ENCODE measurements around the gene DIPK2B. TPM values are rescaled to one million over a fixed set of nuclear protein-coding genes. Genes with fewer than 3 reads are reported as not detected.

The DIPK2B gene, protein sequence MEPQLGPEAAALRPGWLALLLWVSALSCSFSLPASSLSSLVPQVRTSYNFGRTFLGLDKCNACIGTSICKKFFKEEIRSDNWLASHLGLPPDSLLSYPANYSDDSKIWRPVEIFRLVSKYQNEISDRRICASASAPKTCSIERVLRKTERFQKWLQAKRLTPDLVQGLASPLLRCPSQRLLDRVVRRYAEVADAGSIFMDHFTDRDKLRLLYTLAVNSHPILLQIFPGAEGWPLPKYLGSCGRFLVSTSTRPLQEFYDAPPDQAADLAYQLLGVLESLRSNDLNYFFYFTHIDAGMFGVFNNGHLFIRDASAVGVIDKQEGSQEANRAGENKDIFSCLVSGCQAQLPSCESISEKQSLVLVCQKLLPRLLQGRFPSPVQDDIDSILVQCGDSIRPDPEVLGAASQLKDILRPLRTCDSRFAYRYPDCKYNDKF
- total RNA-seq (18.3 TPM), polyA plus RNA-seq (12.8 TPM)

DNA sequence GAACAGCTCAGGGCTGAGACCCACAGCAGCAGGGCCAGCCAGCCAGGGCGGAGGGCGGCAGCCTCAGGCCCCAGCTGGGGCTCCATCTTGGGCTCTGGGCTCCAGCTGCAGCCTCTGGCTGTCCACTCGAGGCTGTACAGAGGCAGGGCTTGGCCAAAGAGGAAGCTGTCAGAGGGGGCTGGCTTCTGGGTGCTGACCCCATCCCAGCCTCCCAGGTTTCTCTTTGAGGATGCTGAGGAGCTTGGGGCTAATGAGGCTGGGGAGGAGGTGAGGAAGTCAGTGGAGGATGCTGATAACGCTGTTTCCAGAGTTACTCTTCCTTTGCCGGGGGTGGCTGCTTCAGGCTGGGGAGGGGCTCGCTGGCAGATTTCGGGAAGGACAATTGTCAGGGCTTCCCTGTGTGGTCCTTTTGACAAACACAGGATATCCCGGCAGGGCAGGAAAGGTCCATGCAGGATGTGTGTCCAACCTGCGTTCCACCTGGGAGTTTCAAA is at the start of gene DIPK2B:
DIPK2B (minus strand) TSS at position 136 of the 494 bp plus-strand sequence; CDS start at position 86, 50 bp downstream.
- Histone ChIP-seq H3K4me3 (ENCODE audit: low read depth, low read length) (no peak within 1 kb of the TSS), H3K36me3 (ENCODE audit: insufficient read depth) (no peaks in the 10 kb centered on the region), H3K27ac (ENCODE audit: low read depth) (no peak within 1 kb of the TSS), H3K4me1 (ENCODE audit: insufficient read depth) (no peaks in the 10 kb centered on the region)
- WGBS: 81% methylated on average over 9 of the region's 9 CpGs
- no peak for DNase-seq (ENCODE audit: extremely low spot score)

DNA sequence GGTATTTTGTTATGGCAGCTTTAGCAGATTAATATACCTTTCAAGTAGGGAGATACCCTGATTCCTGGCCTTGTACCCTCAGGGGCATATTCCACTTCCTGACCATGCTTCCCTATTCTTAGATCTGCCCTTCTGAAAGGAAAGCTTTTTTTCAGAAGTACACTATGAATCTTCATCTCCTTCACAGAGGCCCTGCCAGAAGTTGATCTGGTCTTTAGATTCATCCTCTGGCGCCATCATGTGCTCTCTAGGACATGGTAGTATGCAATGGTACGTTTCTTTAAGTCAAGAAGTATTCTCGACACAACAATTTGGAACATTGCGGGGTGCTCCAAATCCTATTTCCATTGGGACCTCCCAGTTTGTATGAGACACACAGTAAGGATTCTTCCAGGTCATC is 39.6 kb upstream of the DIPK2B start:
- H3K4me3 ChIP-seq (ENCODE audit: low read depth, low read length): no peak overlapping the region
- H3K36me3 ChIP-seq (ENCODE audit: insufficient read depth): no peaks in the 10 kb centered on the region
- H3K27ac ChIP-seq (ENCODE audit: low read depth): no peak overlapping the region
- DNase-seq (ENCODE audit: extremely low spot score): no peak
- 93% methylated on average over 4 of the region's 4 CpGs for WGBS
- no peaks in the 10 kb centered on the region for H3K4me1 ChIP-seq (ENCODE audit: insufficient read depth)

DNA sequence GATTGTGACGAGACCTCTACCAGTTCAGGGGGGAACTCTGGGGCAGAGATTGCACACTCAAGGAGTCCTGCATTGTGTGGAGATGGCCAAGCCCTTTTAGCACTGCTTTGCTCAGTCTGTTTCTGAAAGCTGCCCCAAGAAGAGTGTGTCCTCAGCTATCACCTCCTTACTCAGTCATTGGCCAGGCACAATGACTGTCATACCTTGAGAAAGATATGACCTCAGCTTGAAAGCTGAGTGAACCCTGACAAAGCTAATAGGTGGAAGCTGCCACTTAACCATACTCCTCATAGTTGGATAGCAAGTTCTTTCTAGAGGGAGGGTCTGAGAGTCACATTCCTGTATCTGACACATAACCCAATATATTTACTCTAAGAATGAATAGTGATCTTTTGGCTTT is 37.8 kb upstream of the DIPK2B start:
- H3K4me3 ChIP-seq (ENCODE audit: low read depth, low read length): no peak overlapping the region
- no peak for DNase-seq (ENCODE audit: extremely low spot score)
- no peaks in the 10 kb centered on the region for H3K36me3 ChIP-seq (ENCODE audit: insufficient read depth)
- H3K27ac ChIP-seq (ENCODE audit: low read depth): no peak overlapping the region
- H3K4me1 ChIP-seq (ENCODE audit: insufficient read depth): no peaks in the 10 kb centered on the region
- WGBS: 67% methylated on average over 1 of the region's 1 CpG

DNA sequence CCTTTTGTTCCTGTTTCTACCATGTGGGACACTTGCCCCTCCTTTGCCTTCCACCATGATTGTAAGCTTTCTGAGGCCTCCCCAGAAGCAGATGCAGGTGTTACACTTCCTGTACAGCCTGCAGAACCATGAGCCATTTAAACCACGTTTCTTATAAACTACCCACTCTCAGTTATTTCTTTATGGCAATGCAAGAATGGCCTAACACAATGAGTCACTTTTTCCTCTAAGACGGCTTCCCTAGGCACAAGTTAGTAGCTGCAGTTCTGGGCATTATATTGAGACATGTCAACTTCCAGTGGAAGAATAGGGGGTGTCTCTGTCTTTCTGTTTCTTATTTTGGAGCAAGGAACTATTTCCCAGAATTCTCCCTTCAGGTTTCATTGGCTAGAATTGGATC is 32.9 kb upstream of the DIPK2B start:
- DNase-seq (ENCODE audit: extremely low spot score): no peak
- Histone ChIP-seq H3K4me3 (ENCODE audit: low read depth, low read length) (no peak overlapping the region), H3K4me1 (ENCODE audit: insufficient read depth) (no peaks in the 10 kb centered on the region), H3K27ac (ENCODE audit: low read depth) (no peak overlapping the region), H3K36me3 (ENCODE audit: insufficient read depth) (no peaks in the 10 kb centered on the region)
- 60% methylated on average over 2 of the region's 2 CpGs for WGBS

DNA sequence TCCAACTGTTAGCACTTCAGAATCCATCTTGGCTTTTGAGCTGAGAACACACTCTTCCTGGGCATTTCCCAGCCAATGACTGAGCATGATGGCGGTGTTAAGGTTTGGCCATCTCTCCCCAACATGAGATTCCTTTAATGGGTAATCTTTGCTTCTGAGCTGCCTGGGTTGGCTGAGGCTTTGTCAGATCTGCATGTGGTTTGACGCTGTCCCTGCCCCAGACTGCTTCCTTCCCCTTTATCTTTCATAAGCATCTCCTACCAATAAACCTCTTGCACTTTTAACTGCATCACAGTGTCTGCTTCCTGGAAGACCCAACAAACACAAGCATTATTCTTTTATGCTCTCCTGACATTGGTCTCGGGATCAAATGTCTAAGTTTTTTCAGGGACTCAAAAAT is 31.5 kb upstream of the DIPK2B start:
- WGBS: 77% methylated on average over 3 of the region's 3 CpGs
- Histone ChIP-seq H3K4me1 (ENCODE audit: insufficient read depth) (no peaks in the 10 kb centered on the region), H3K36me3 (ENCODE audit: insufficient read depth) (no peaks in the 10 kb centered on the region), H3K4me3 (ENCODE audit: low read depth, low read length) (no peak overlapping the region), H3K27ac (ENCODE audit: low read depth) (no peak overlapping the region)
- DNase-seq (ENCODE audit: extremely low spot score): no peak

DNA sequence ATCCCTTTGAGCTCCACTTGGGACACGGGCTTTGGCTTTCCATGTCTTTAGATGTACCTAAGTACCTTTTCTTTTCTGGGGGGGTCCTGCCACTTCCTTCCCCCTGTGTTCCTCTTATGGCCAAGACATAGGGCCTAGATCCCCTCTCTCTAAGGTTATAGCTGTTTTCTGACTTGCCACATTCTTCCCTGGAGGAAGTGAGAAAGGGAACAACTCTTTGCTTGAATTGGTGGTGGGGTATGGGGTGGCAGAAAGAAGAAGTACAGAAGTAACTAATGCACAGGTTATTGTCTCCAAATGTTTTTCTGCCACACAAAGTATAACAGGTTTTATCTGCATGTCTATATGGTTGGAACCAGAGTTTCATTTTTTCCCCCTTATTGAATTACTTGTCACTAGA is 29.7 kb upstream of the DIPK2B start:
- H3K27ac ChIP-seq (ENCODE audit: low read depth): no peak overlapping the region
- WGBS: 84% methylated on average over 1 of the region's 1 CpG
- no peaks in the 10 kb centered on the region for H3K36me3 ChIP-seq (ENCODE audit: insufficient read depth)
- DNase-seq (ENCODE audit: extremely low spot score): no peak
- no peak overlapping the region for H3K4me3 ChIP-seq (ENCODE audit: low read depth, low read length)
- no peaks in the 10 kb centered on the region for H3K4me1 ChIP-seq (ENCODE audit: insufficient read depth)

DNA sequence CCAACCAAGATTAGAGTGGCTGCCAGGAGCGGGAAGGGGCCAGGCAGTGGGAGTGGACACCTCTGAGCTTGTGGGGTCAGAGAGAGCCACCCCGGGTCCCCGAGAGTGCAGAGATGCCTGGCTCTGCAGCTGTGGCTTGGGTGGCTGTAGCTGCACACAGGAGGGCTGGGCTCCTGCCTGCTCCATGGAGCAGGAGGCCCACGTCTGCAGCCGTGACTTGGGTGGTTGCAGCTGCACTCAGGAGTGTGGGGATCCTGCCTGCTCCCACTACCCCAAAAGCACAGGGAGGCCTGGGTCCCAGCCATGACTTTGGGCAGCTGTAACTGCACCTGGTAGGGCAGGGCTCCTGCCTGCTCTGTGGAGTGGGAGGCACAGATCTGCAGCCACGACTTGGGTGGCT is 28.7 kb upstream of the DIPK2B start:
- Histone ChIP-seq H3K36me3 (ENCODE audit: insufficient read depth) (no peaks in the 10 kb centered on the region), H3K4me1 (ENCODE audit: insufficient read depth) (no peaks in the 10 kb centered on the region), H3K27ac (ENCODE audit: low read depth) (no peak overlapping the region), H3K4me3 (ENCODE audit: low read depth, low read length) (no peak overlapping the region)
- WGBS: 89% methylated on average over 6 of the region's 6 CpGs
- no peak for DNase-seq (ENCODE audit: extremely low spot score)

DNA sequence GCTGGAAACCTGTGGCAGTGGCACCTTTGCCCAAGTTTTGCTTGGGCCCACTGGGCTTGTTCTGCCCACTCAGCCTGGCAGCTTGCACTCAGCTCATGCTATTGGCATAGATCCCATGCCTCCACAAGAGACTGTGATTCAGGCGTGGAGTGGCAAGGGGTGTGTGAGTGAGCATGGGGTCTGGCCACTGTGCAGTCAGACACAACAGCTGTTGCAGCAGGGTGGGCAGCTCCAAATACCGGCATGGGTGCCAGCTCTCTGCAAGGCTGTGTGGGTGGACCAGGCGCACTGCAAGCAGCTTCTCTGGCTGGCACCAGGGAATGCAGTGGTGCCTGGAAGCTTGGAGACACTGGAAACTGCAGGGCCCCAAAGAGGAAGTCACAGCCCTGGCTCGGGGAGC is 27.4 kb upstream of the DIPK2B start:
- H3K4me1 ChIP-seq (ENCODE audit: insufficient read depth): no peaks in the 10 kb centered on the region
- H3K4me3 ChIP-seq (ENCODE audit: low read depth, low read length): no peak overlapping the region
- no peak for DNase-seq (ENCODE audit: extremely low spot score)
- no peak overlapping the region for H3K27ac ChIP-seq (ENCODE audit: low read depth)
- 78% methylated on average over 4 of the region's 4 CpGs for WGBS
- H3K36me3 ChIP-seq (ENCODE audit: insufficient read depth): no peaks in the 10 kb centered on the region

DNA sequence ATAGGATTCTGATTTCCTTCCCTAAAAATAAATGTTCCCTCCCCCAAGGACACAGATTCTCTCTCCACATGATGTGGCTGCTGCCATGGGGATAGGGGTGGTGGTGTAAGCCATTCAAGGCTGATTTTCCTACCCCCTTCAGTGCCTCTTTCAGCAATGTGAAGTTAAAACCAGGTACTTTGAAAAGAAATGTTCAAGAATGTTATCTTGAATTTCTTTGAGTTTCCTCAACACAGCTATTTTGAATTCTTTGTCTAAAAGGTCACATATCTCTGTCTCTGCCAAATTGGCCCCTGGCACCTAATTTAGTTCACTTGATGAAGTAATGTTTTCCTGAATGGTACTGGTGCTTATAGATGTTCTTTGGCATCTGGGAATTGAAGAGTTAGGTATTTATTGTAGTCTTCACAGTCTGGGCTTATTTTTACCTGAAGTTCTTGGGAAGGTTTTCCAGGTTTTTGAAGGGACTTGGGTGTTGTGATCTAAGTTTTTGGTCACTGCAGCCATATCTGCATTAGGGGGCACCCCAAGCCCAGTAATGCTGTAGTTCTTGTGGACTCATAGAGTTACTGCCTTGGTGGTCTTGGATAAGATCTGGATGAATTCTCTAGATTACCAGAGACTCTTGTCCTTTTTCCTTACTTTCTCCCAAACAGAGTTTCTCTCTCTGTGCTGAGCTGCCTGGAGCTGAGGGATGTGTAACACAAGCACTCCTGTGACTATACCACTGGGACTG is 7.6 kb upstream of the DIPK2B start:
- H3K27ac ChIP-seq (ENCODE audit: low read depth): no peak overlapping the region
- no peaks in the 10 kb centered on the region for H3K4me1 ChIP-seq (ENCODE audit: insufficient read depth)

DNA sequence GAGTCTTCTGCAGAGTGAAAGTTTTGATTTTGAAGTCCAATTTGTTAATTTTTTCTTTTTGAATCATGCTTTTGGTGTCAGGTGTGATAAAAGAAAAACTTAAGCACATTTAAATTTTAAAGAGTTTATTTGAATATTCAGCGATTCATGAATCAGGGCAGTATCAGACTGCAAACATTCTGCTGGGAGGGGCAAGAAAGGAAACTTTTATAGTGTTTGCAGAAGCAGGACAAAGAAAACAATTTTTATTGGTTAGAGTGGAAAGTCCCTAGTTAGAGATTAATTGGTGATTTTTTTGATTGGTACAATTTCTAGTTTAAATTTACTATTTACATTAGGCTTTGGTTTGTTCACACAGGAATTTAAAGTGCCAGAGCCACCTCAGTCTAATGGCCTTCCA is 1.5 kb upstream of the DIPK2B start:
- H3K27ac ChIP-seq (ENCODE audit: low read depth): no peak overlapping the region

More for the DNA sequence above, 7.6 kb upstream of the DIPK2B start:
- H3K36me3 ChIP-seq (ENCODE audit: insufficient read depth): no peaks in the 10 kb centered on the region
- DNase-seq (ENCODE audit: extremely low spot score): no peak
- H3K4me3 ChIP-seq (ENCODE audit: low read depth, low read length): no peak overlapping the region

DNA sequence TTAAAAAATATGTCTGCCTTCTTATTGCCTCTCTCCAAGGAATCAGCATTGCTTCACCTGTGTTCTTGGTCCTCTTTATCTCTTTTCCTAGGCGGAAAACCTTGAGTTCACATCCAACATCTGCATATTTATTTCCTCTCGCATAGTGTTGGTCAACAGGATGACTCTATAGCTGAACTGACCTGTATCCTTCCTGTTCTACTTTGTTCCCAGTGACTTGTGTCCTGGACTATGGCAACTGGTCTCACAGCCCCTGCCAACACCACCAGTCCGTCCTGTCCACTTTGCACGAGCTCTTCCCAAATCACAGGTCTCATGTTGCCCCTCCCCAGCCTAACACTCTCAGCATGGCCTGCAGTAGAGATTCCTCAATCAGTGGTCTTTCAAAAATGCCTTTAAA is 2.0 kb downstream of the DIPK2B start:
- H3K4me3 ChIP-seq (ENCODE audit: low read depth, low read length): no peak overlapping the region
- 91% methylated on average over 4 of the region's 4 CpGs for whole genome bisulfite sequencing
- no peaks in the 10 kb centered on the region for H3K4me1 ChIP-seq (ENCODE audit: insufficient read depth)
- no peak for DNase-seq (ENCODE audit: extremely low spot score)
- no peaks in the 10 kb centered on the region for H3K36me3 ChIP-seq (ENCODE audit: insufficient read depth)
- no peak overlapping the region for H3K27ac ChIP-seq (ENCODE audit: low read depth)

More for the DNA sequence above, 1.5 kb upstream of the DIPK2B start:
- DNase-seq (ENCODE audit: extremely low spot score): no peak
- WGBS: 58% methylated on average over 1 of the region's 1 CpG
- Histone ChIP-seq H3K4me3 (ENCODE audit: low read depth, low read length) (no peak overlapping the region), H3K36me3 (ENCODE audit: insufficient read depth) (no peaks in the 10 kb centered on the region), H3K4me1 (ENCODE audit: insufficient read depth) (no peaks in the 10 kb centered on the region)

DNA sequence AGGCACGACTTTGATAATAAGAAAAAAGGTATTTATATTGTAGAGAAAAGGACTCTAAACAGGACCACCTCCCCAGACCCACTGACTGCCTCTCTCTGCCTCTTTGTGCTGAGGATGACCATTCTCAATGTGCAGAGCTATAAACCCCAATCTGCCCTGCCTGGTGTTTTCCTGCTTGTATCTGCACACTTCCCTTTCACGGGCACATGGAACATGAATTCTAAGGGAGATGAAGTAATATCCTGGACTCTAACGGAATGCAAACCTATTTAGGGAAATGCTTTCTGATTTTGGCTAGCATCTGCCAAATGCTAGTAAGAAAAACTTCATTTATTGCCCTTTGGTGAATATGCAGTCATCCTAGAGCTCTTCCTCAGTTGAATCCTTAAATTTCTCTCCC is 2.4 kb downstream of the DIPK2B start:
- H3K36me3 ChIP-seq (ENCODE audit: insufficient read depth): no peaks in the 10 kb centered on the region
- WGBS: 52% methylated on average over 3 of the region's 3 CpGs
- H3K4me3 ChIP-seq (ENCODE audit: low read depth, low read length): no peak overlapping the region
- no peak overlapping the region for H3K27ac ChIP-seq (ENCODE audit: low read depth)
- H3K4me1 ChIP-seq (ENCODE audit: insufficient read depth): no peaks in the 10 kb centered on the region
- no peak for DNase-seq (ENCODE audit: extremely low spot score)

DNA sequence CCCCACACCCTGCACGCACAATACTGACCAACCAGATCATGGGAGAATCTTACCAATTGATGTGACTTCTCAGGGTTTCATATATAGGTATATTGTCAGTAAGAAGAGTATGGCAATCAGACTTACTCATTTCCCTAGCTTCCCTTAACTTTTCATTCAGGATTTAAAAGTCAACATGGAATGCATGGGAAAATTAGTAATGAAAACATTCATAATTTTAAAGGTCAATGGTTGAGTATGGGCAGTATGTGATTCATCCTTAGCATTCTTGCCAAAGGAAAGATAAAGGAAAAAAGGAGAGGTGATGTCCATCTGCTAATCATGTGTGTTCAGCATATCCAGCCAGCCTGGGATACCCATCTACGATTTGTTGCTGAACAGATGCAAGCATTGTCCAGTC is 4.0 kb downstream of the DIPK2B start:
- 93% methylated on average over 2 of the region's 2 CpGs for WGBS
- no peak for DNase-seq (ENCODE audit: extremely low spot score)
- H3K36me3 ChIP-seq (ENCODE audit: insufficient read depth): no peaks in the 10 kb centered on the region
- no peak overlapping the region for H3K27ac ChIP-seq (ENCODE audit: low read depth)
- H3K4me3 ChIP-seq (ENCODE audit: low read depth, low read length): no peak overlapping the region
- H3K4me1 ChIP-seq (ENCODE audit: insufficient read depth): no peaks in the 10 kb centered on the region

DNA sequence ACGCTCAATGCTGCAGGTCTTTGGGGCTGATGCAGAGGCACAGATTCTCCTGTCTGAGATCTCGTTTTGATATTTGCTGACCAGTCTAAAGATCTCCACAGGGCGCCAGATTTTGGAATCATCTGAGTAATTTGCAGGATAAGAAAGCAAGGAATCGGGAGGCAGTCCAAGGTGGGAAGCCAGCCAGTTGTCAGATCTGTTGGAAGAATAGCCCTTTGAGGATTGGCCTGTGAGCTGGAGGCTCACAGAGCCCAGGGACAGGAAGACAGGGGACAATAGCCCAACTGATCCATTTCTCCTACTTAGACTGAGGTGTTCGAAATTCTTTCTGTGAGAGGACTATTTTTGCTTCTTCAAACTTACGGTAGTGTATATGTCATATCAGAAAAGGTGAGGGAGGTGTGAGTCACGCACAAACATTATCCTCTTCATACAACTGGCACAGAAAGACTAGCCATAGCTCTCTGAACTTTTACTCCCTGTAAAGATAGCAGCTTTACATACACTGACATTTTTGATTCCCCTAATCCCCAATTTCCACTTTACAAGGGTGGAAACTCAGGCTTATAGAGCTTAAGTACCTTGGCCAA is 8.8 kb downstream of the DIPK2B start:
- Histone ChIP-seq H3K36me3 (ENCODE audit: insufficient read depth) (no peaks in the 10 kb centered on the region), H3K27ac (ENCODE audit: low read depth) (no peak overlapping the region), H3K4me3 (ENCODE audit: low read depth, low read length) (no peak overlapping the region), H3K4me1 (ENCODE audit: insufficient read depth) (no peaks in the 10 kb centered on the region)
- WGBS: 33% methylated on average over 7 of the region's 7 CpGs
- DNase-seq (ENCODE audit: extremely low spot score): no peak

All from urinary bladder (tissue), 4 donors.